RWPE2 (cell line): ENCODE results near the gene LRRC52.

Experiments
- ATAC-seq: fragments of 200-7000 bp; cut with Tn5 transposase; 3 replicates; pipeline ENCODE4 v1.9.1; 2021; ENCODE audit warnings: low read depth
- DNase-seq: peaks from one replicate; pipeline ENCODE4 v3.0.0-alpha.2; 2020; ENCODE audit warnings: low spot score
- H3K27ac ChIP-seq: fragments of 450-650 bp; 2 replicates; pipeline ENCODE4 v1.5.1; 2017; ENCODE audit warnings: mild to moderate bottlenecking; ENCODE audit not compliant: poor library complexity, severe bottlenecking
- H3K27me3 ChIP-seq: fragments of 250-450 bp; sonication (Bioruptor Pico); 2 replicates; pipeline ENCODE4 v1.5.1; 2021; ENCODE audit warnings: mild to moderate bottlenecking, moderate library complexity; ENCODE audit not compliant: insufficient read depth, poor library complexity, severe bottlenecking
- H3K36me3 ChIP-seq: fragments of 250-450 bp; sonication (Bioruptor Pico); 2 replicates; pipeline ENCODE4 v1.5.1; 2020; ENCODE audit warnings: low read depth, mild to moderate bottlenecking, moderate library complexity
- H3K4me1 ChIP-seq: fragments of 250-450 bp; sonication (Bioruptor Pico); 2 replicates; pipeline ENCODE4 v1.5.1; 2021; ENCODE audit warnings: mild to moderate bottlenecking, moderate library complexity; ENCODE audit not compliant: insufficient read depth, poor library complexity, severe bottlenecking
- H3K4me3 ChIP-seq: fragments of 250-450 bp; sonication (Bioruptor Pico); 2 replicates; pipeline ENCODE4 v1.5.1; 2021; ENCODE audit warnings: mild to moderate bottlenecking, moderate library complexity; ENCODE audit not compliant: severe bottlenecking
- H3K9me3 ChIP-seq: fragments of 250-450 bp; sonication (Bioruptor Pico); 2 replicates; pipeline ENCODE4 v1.5.1; 2021; ENCODE audit warnings: mild to moderate bottlenecking, moderate library complexity; ENCODE audit not compliant: severe bottlenecking
- CTCF ChIP-seq: fragments of 450-650 bp; IDR thresholded peaks from one replicate; pipeline ENCODE4 v1.5.1; 2017; ENCODE audit warnings: mild to moderate bottlenecking, moderate library complexity; ENCODE audit not compliant: poor library complexity, severe bottlenecking

Gene LRRC52

GRCh38 chr1:165610866-165611265 lies 67.1 kb downstream of the LRRC52 start:
- Histone ChIP-seq H3K27me3 (no peaks in the 10 kb centered on the region), H3K4me3 (no peak overlapping the region), H3K27ac (no peak overlapping the region), H3K36me3 (no peaks in the 10 kb centered on the region), H3K4me1 (no peaks in the 10 kb centered on the region), H3K9me3 (no peaks in the 10 kb centered on the region)
- TF ChIP-seq CTCF = no peak
- DNase-seq (no peak), ATAC-seq (no peak)

- DNase-seq (no peak), ATAC-seq (no peak)
- Histone ChIP-seq H3K4me1 (no peaks in the 10 kb centered on the region), H3K4me3 (no peak overlapping the region), H3K27me3 (no peaks in the 10 kb centered on the region), H3K9me3 (no peaks in the 10 kb centered on the region), H3K36me3 (no peaks in the 10 kb centered on the region), H3K27ac (no peak overlapping the region)
- no peak for TF ChIP-seq CTCF
These were observed 68.3 kb downstream of the LRRC52 start for GRCh38 chr1:165612062-165612461.
